PFSK-1 (cell line): ENCODE results near the gene C21orf58.

Experiments used
- FOXP2 ChIP-seq: optimal IDR thresholded peaks from 2 replicates; pipeline ENCODE3; 2011; ENCODE audit warnings: borderline replicate concordance, control low read depth, inconsistent platforms; ENCODE audit not compliant: insufficient read depth; ENCODE audit errors: extremely low read length, extremely low read depth
- POLR2AphosphoS5 ChIP-seq: IDR thresholded peaks from 2 replicates; pipeline ENCODE4 v1.6.1; 2012; ENCODE audit warnings: low read depth, mild to moderate bottlenecking, control low read depth, low read length, moderate library complexity
- REST ChIP-seq, 2 experiments: IDR thresholded peaks; 2 replicates each; pipeline versions ENCODE4 v1.6.1 to v1.8.0; 2011 to 2012; ENCODE audit warnings: low read depth in 2 of 2, low read length in 2 of 2, control low read depth in 1 of 2, inconsistent platforms in 1 of 2, mild to moderate bottlenecking in 1 of 2, moderate library complexity in 1 of 2; ENCODE audit not compliant: insufficient read depth in 1 of 2
- SIN3A ChIP-seq: IDR thresholded peaks from 2 replicates; pipeline ENCODE4 v1.6.1; 2012; ENCODE audit warnings: mild to moderate bottlenecking, low read length, moderate library complexity, borderline replicate concordance; ENCODE audit not compliant: insufficient read depth
- TAF1 ChIP-seq: IDR thresholded peaks from 2 replicates; pipeline ENCODE4 v1.6.1; 2012; ENCODE audit warnings: low read length, control low read depth, borderline replicate concordance; ENCODE audit not compliant: insufficient read depth

Gene C21orf58

GRCh38 chr21:46350571-46350970 is 26.9 kb upstream of the C21orf58 start:
- TF ChIP-seq FOXP2 (no peak), TAF1 (no peak), POLR2AphosphoS5 (no peak), REST (IDR thresholded peaks at IDR 0.05; ENCODE audit: insufficient read depth in 1 of 2, low read depth in 2 of 2, low read length in 2 of 2) (no peak), SIN3A (no peak)

GRCh38 chr21:46349134-46349760 is 25.6 kb upstream of the C21orf58 start:
- TF ChIP-seq SIN3A (no peak), TAF1 (no peak), POLR2AphosphoS5 (no peak)

DNA sequence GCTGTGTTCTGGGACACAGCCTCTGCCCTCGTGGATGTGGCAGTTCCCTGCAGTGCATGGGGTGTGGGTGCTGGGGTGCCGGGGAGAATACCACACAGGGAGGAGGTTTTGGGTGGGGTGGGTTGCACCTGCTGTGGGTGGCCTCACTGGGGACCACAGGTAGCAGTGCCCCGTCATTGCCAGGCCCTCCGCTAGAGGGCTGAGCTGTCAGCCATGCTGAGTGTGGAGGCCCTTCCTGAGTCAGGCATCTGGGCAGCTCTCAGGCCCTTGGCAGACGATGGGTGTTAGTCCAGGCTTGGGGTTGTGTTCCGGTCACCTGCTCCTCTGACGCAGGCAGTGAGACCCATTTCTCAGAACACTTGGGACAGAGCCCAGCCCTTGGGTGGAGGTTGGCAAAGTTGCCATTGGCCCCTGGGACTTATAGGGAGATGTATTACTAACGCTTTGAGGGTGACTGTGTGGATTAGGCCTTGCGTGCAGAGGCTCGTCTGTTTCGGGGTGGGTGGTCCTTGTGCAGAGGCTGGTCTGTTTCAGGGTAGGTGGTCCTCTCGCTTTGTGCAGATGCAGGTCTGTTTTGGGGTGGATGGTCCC is 24.2 kb upstream of the C21orf58 start:
- TF ChIP-seq REST (IDR thresholded peaks at IDR 0.05; ENCODE audit: insufficient read depth in 1 of 2, low read depth in 2 of 2, low read length in 2 of 2) (no peak), FOXP2 (no peak), SIN3A (no peak), TAF1 (no peak), POLR2AphosphoS5 (no peak)

DNA sequence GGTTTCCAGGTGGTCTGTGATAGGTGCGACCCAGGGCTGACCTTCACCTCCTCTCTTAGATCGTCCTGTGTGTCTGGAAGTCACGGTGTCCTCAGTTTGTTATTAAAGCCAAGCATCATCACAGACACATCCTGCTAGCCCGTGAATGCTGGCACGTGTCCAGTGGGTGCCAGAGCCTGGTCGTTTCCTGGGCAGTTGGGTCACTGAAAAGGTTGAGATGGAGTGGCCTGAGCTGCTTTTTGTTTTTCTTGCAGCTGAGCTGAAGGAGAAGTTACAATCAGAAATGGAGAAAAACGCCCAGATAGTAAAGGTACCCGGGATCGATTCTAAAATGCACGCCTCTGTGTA is 23.5 kb upstream of the C21orf58 start:
- TF ChIP-seq SIN3A (no peak), FOXP2 (no peak), REST (IDR thresholded peaks at IDR 0.05; ENCODE audit: insufficient read depth in 1 of 2, low read depth in 2 of 2, low read length in 2 of 2) (no peak), POLR2AphosphoS5 (no peak), TAF1 (no peak)

DNA sequence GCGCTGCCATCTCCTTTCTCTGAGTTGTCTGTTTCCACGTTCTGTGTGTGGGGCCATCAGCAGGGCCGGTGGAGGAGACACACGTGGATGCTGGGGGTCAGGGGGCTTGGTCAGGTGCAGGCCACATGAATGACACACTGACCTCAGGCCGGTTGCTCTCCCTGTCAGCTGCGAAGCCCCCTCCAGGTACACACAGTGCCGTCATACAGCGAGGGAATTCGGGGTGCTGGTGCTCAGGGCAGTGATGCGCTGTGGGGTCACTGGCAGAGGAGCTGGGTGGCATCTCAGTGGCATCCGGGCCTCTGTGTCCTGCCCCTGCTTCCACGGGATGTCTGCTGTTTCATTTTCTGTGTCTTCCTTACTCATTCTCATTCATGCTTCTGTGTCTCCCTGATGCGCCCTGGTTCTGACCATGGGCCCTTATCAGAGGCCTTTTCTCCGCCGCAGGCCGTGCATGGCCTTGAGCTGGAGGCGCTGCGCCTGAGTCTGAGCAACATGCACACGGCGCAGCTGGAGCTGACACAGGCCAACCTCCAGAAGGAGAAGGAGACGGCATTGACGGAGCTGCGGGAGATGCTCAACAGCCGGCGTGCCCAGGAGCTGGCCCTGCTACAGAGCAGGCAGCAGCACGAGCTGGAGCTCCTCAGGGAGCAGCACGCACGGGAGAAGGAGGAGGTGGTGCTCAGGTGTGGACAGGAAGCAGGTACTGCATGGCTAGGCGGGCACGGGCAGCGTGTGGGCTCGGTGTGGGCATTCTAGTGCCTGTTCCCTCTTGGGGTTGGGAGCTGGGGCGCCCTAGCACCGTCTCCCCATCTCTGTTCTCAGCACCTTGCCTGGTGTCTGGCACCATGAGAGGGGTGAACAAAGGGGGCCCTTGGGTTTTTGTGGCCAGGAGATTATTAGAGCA is 22.9 kb upstream of the C21orf58 start:
- TF ChIP-seq POLR2AphosphoS5 (no peak), SIN3A (no peak), REST (IDR thresholded peaks at IDR 0.05; ENCODE audit: insufficient read depth in 1 of 2, low read depth in 2 of 2, low read length in 2 of 2) (no peak), TAF1 (no peak), FOXP2 (no peak)
